Ishikawa (cell line): ENCODE measurements around the gene AVEN.

Experiments
- CEBPB ChIP-seq: IDR thresholded peaks from 2 replicates; pipeline ENCODE4 v1.6.1; 2012
- CREB1 ChIP-seq: IDR thresholded peaks from 2 replicates; pipeline ENCODE4 v1.6.1; 2012; ENCODE audit warnings: low read depth
- EGR1 ChIP-seq: IDR thresholded peaks from 2 replicates; pipeline ENCODE4 v1.6.1; 2012
- EP300 ChIP-seq: IDR thresholded peaks from 2 replicates; pipeline ENCODE4 v1.6.1; 2012; ENCODE audit warnings: borderline replicate concordance
- FOXM1 ChIP-seq: IDR thresholded peaks from 2 replicates; pipeline ENCODE4 v1.6.1; 2012; ENCODE audit warnings: low read depth, borderline replicate concordance
- MAX ChIP-seq: IDR thresholded peaks from 2 replicates; pipeline ENCODE4 v1.6.1; 2012
- NFIC ChIP-seq: IDR thresholded peaks from 2 replicates; pipeline ENCODE4 v1.6.1; 2012
- RAD21 ChIP-seq: IDR thresholded peaks from 2 replicates; pipeline ENCODE4 v1.6.1; 2012; ENCODE audit warnings: low read depth
- REST ChIP-seq: IDR thresholded peaks from 2 replicates; pipeline ENCODE4 v1.6.1; 2012; ENCODE audit warnings: low read depth, mild to moderate bottlenecking
- TAF1 ChIP-seq: IDR thresholded peaks from 2 replicates; pipeline ENCODE4 v1.6.1; 2012; ENCODE audit warnings: low read depth, mild to moderate bottlenecking
- TCF12 ChIP-seq: IDR thresholded peaks from 2 replicates; pipeline ENCODE4 v1.6.1; 2012; ENCODE audit warnings: low read depth
- YY1 ChIP-seq: IDR thresholded peaks from 2 replicates; pipeline ENCODE4 v1.6.1; 2012; ENCODE audit warnings: low read depth

GRCh38 chr15:33932734-33933133 is 106.3 kb downstream of the AVEN start:
- TF ChIP-seq EP300 (no peak), CREB1 (no peak), MAX (no peak), TCF12 (no peak), NFIC (no peak), FOXM1 (no peak), YY1 (no peak), CEBPB (no peak), EGR1 (no peak), REST (no peak), TAF1 (no peak), RAD21 (no peak)
